Adrenal gland (tissue), 5 donors: ENCODE measurements around the gene WBP4.
"Not testable (repeated sequence)": the region's sequence is repeated elsewhere in the genome, so short reads cannot be mapped to it uniquely, and the experiment has no call there.

Experiments used
- POLR2A ChIP-seq, 2 donors: fragments of 450-650 bp; IDR thresholded peaks; one replicate each; pipeline ENCODE4 v1.6.1; 2017; ENCODE audit warnings: antibody characterized with exemption in 2 of 2, mild to moderate bottlenecking in 2 of 2, moderate library complexity in 1 of 2
- TF ChIP-seq, protein P1 (sequence below), 6 experiments: fragments of 450-650 bp in 4 of 6; fragments of 200-600 bp in 2 of 6; sonication (generic) in 1 of 6; IDR thresholded peaks; 1 replicate in 5 of 6; 2 replicates in 1 of 6; pipeline versions ENCODE4 v1.5.1 to v1.8.0; 2016 to 2021; ENCODE audit warnings: antibody characterized with exemption in 6 of 6, mild to moderate bottlenecking in 2 of 6, moderate library complexity in 1 of 6
- donor health status: DM: no; HTN: no; CAD: no.

GRCh38 chr13:41095681-41096080 is 34.4 kb downstream of the WBP4 start:
- TF ChIP-seq, protein P1, sequence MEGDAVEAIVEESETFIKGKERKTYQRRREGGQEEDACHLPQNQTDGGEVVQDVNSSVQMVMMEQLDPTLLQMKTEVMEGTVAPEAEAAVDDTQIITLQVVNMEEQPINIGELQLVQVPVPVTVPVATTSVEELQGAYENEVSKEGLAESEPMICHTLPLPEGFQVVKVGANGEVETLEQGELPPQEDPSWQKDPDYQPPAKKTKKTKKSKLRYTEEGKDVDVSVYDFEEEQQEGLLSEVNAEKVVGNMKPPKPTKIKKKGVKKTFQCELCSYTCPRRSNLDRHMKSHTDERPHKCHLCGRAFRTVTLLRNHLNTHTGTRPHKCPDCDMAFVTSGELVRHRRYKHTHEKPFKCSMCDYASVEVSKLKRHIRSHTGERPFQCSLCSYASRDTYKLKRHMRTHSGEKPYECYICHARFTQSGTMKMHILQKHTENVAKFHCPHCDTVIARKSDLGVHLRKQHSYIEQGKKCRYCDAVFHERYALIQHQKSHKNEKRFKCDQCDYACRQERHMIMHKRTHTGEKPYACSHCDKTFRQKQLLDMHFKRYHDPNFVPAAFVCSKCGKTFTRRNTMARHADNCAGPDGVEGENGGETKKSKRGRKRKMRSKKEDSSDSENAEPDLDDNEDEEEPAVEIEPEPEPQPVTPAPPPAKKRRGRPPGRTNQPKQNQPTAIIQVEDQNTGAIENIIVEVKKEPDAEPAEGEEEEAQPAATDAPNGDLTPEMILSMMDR (IDR thresholded peaks at IDR 0.05): not testable (repeated sequence)
- not testable (repeated sequence) for TF ChIP-seq POLR2A (IDR thresholded peaks at IDR 0.05)
